ENCODE results near the gene RRAS2. TPM values are rescaled to one million over a fixed set of nuclear protein-coding genes. Genes with fewer than 3 reads are reported as not detected.
A peak's percentile ranks its signal among the peaks of the same experiment; 100 is the strongest.

Gene RRAS2
- total RNA-seq, 1 donor from 2014 or later: 47.1 TPM

GRCh38 chr11:14317659-14318325 lies 41.2 kb downstream of the RRAS2 start:
- intact Hi-C loops (cut with DNase I): no loop called here
- Histone ChIP-seq H3K4me3 (no peak overlapping the region), H3K27me3 (no peaks in the 10 kb centered on the region), H3K36me3 (no peaks in the 10 kb centered on the region), H3K27ac (peak overlapping the region; percentile 5), H3K9me3 (no peaks in the 10 kb centered on the region), H3K4me1 (peaks cover 11% of the 10 kb centered on the region)
- ATAC-seq: peak; percentile 75
- DNase-seq: no peak
- TF ChIP-seq, protein P1, sequence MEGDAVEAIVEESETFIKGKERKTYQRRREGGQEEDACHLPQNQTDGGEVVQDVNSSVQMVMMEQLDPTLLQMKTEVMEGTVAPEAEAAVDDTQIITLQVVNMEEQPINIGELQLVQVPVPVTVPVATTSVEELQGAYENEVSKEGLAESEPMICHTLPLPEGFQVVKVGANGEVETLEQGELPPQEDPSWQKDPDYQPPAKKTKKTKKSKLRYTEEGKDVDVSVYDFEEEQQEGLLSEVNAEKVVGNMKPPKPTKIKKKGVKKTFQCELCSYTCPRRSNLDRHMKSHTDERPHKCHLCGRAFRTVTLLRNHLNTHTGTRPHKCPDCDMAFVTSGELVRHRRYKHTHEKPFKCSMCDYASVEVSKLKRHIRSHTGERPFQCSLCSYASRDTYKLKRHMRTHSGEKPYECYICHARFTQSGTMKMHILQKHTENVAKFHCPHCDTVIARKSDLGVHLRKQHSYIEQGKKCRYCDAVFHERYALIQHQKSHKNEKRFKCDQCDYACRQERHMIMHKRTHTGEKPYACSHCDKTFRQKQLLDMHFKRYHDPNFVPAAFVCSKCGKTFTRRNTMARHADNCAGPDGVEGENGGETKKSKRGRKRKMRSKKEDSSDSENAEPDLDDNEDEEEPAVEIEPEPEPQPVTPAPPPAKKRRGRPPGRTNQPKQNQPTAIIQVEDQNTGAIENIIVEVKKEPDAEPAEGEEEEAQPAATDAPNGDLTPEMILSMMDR (IDR thresholded peaks at IDR 0.05): no peak

DNA sequence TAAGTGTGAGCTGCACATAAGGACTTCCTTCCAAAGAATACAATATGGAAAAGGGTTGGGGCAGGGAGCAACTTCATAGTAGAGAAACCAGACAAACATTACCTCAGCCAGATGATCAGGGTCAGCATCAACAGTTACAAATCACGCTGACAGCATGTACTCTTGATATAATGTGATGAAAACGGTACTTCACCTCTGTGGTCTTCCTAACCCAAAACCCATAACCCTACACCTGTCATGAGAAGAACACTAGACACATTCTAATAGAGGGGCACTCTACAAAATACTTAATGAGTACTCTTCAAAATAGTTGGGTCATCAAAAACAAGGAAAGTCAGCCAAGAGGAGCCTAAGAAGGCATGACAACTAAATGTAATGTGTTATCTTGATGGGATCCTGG lies 43.9 kb downstream of the RRAS2 start:
- Histone ChIP-seq H3K27me3 (no peaks in the 10 kb centered on the region), H3K4me1 (peaks cover 19% of the 10 kb centered on the region), H3K4me3 (no peak overlapping the region), H3K9me3 (no peaks in the 10 kb centered on the region), H3K27ac (no peak overlapping the region), H3K36me3 (no peaks in the 10 kb centered on the region)
- intact Hi-C loops (cut with DNase I): no loop called here
- no peak for ATAC-seq
- TF ChIP-seq, protein P1 (IDR thresholded peaks at IDR 0.05): no peak
- no peak for DNase-seq

- no peak for ATAC-seq
- DNase-seq: no peak
- Histone ChIP-seq H3K27me3 (no peaks in the 10 kb centered on the region), H3K4me1 (peaks cover 29% of the 10 kb centered on the region), H3K27ac (no peak overlapping the region), H3K4me3 (no peak overlapping the region), H3K9me3 (no peaks in the 10 kb centered on the region), H3K36me3 (no peaks in the 10 kb centered on the region)
- TF ChIP-seq, protein P1 (IDR thresholded peaks at IDR 0.05): no peak
- intact Hi-C loops (cut with DNase I): no loop called here
Measured at GRCh38 chr11:14314127-14314526, 44.9 kb downstream of the RRAS2 start.

DNA sequence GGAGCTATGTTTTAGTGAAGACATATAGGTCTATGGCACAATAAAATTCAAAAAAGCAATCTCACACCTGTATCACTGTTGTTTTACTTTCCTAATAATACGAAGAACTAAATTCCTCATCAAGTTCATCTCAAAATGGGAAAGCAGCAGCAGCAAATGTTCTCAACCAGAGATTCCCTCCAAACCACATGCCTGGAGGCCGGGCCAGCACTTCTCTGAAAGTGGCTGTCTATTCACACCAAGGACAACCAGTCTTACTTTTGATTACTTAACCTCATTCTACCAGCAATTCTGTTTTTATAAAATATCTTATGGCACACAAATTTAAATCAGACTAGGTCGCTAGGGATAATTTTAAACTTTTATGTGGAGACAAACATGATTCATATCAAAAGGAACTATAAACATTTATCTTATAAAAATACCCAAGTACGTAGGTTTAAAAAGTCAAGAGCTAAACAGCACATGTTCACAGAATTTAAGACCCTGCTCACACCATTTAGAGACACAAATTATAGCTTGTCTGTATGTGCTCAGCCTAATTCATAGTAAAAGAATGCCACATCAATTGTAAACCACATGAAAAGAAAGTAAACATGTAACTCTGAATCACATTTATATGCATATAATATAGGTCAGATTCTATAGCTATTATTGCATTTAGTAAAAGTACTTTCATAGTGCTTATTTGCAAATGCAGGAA lies 46.1 kb downstream of the RRAS2 start:
- Histone ChIP-seq H3K27me3 (no peaks in the 10 kb centered on the region), H3K4me1 (peaks cover 25% of the 10 kb centered on the region), H3K9me3 (no peaks in the 10 kb centered on the region), H3K36me3 (no peaks in the 10 kb centered on the region), H3K27ac (no peak overlapping the region), H3K4me3 (no peak overlapping the region)
- intact Hi-C loops (cut with DNase I): no loop called here
- DNase-seq: no peak
- ATAC-seq: no peak
- TF ChIP-seq, protein P1 (IDR thresholded peaks at IDR 0.05): no peak

DNA sequence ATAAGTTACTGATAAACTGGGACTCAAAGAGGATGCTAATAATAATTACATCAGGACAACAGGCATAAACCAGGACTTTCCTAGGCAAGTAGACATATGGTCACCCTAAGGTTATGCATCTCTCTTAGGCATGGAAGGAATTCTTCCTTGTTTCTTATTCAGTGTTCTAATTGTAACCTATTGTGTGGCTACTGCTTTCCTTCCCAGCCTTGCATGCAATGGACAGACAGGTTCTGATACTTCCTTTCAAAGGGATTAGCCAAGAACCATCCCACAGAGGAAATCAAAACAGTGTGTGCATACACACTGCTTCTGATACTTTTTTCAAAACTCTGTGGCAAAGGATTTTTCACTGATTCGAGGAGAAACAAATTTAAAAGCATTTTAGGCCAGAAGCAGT lies 48.3 kb downstream of the RRAS2 start:
- no peaks in the 10 kb centered on the region for H3K9me3 ChIP-seq
- H3K4me1 ChIP-seq: peaks cover 25% of the 10 kb centered on the region
- H3K36me3 ChIP-seq: no peaks in the 10 kb centered on the region
- no peak overlapping the region for H3K4me3 ChIP-seq
- TF ChIP-seq, protein P1 (IDR thresholded peaks at IDR 0.05): no peak
- DNase-seq (no peak), ATAC-seq (no peak)
- no peaks in the 10 kb centered on the region for H3K27me3 ChIP-seq
- H3K27ac ChIP-seq: no peak overlapping the region
- intact Hi-C loops (cut with DNase I): no loop called here

Data from upper lobe of right lung (tissue), 1 donor.